Measurements from ENCODE around the gene PLXNA4. TPM values are rescaled to one million over a fixed set of nuclear protein-coding genes. Genes with fewer than 3 reads are reported as not detected.
A peak's percentile ranks its signal among the peaks of the same experiment; 100 is the strongest.
"Not testable (repeated sequence)": the region's sequence is repeated elsewhere in the genome, so short reads cannot be mapped to it uniquely, and the experiment has no call there.

Gene PLXNA4
- total and polyA plus RNA-seq, 3 experiments from 2014 or later: 0.02 to 0.05 TPM; not detected in 1

DNA sequence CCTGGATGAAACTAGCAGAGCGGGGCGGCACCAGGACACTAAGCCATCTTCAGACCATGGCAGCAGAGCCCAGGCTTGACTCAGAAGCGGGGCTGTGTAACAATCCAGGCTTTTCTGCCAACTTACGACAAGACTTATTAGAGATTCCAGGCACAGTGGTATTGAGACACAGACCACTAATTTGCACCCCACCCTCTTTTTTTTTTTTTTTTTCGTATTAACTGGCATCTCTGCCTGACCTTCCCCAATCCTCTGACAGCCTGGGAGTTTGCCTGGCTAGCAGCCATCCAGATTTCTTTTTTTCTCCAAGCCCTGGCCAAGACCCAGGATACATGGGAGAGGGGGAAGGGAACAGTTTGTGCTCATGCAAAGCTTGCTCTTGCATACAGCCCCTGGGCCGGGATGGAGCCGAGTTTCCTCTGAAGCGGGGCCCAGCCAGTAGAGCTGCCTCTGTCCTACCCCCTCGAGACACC is 182.4 kb downstream of the PLXNA4 start:
- DNase-seq: peak in 1 of 5 donors; percentile 4
- CTCF ChIA-PET: interaction anchor here (0.8 to 6.2 kb wide), 23 partner anchors 8 to 266 kb away, joined by 3 to 80 read pairs (median 4); partner anchors contain the start of gene PLXNA4
- Histone ChIP-seq H3K27me3 (ENCODE audit: insufficient read depth, low read length, poor library complexity, severe bottlenecking) (no peaks in the 10 kb centered on the region), H3K9me3 (ENCODE audit: low read length) (no peaks in the 10 kb centered on the region), H3K4me3 (ENCODE audit: low read length) (no peak overlapping the region), H3K4me1 (ENCODE audit: insufficient read depth, low read length) (no peaks in the 10 kb centered on the region), H3K27ac (ENCODE audit: low read depth, low read length) (no peak overlapping the region), H3K36me3 (ENCODE audit: insufficient read depth, low read length) (no peaks in the 10 kb centered on the region)
- Mint-ChIP-seq H3K27ac (no peak overlapping the region), H3K4me1 (peaks cover 4 to 8% (median 7%) of the 10 kb centered on the region in 3 donors), H3K36me3 (peaks cover 0 to 7% (median 0%) of the 10 kb centered on the region in 3 donors), H3K9me3 (peaks cover 0 to 4% (median 0%) of the 10 kb centered on the region in 5 donors), H3K4me3 (no peak overlapping the region), H3K27me3 (peaks cover 4 to 11% of the 10 kb centered on the region in 2 donors)
- POLR2A ChIA-PET: no interaction called here

DNA sequence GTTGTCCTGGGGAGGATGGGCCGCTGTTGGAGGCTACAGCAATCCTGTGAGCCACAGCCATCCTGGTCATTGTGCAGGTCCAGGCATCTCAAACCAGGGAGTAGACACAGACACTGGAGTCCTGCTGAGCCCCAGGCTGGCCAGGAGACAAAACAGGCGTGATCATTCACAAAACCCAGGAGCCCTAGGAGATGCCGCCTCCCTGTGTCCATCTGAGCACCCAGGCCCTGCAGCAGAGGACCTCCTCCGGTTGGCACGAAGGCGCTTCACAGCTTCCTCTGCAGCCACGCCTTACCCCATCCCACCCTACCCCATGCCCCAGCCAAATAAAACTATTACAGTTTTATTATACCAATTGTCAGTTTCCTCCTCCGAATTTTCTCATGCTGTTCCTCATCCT is 183.6 kb downstream of the PLXNA4 start:
- H3K27me3 Mint-ChIP-seq: peaks cover 4 to 11% of the 10 kb centered on the region in 2 donors
- peaks cover 4 to 8% (median 7%) of the 10 kb centered on the region in 3 donors for H3K4me1 Mint-ChIP-seq
- POLR2A ChIA-PET: no interaction called here

DNA sequence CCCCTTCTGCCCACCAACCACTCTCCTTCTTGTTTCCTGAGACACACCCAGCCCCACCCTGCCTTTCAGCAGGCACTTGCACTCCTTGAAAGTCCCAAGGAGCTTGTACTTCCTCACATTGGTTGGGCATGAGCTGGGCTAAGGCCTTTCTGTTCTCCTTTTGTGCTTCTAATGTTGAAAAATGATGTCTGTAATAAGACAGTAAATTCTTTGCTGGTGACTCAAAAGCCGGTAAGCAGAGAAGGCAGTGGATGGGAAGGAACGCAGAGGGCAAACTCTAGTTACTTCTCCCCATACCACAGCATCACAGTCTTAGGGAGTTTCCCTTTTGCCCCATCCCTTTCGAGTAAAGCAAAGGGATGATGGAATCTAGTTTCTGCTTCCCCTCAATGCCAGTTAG is 185.6 kb downstream of the PLXNA4 start:
- H3K27me3 Mint-ChIP-seq: peaks cover 4 to 11% of the 10 kb centered on the region in 2 donors
- peaks cover 0 to 4% (median 0%) of the 10 kb centered on the region in 5 donors for H3K9me3 Mint-ChIP-seq
- no peaks in the 10 kb centered on the region for H3K4me1 ChIP-seq (ENCODE audit: insufficient read depth, low read length)
- H3K4me1 Mint-ChIP-seq: peaks cover 4 to 8% (median 7%) of the 10 kb centered on the region in 3 donors
- no peaks in the 10 kb centered on the region for H3K9me3 ChIP-seq (ENCODE audit: low read length)
- no peak overlapping the region for H3K4me3 Mint-ChIP-seq
- DNase-seq: no peak
- CTCF ChIA-PET: interaction anchor here (2.2 kb wide), 1 partner anchor 190 kb away, joined by 7 read pairs; no protein-coding TSS in a partner anchor
- peaks cover 0 to 7% (median 0%) of the 10 kb centered on the region in 3 donors for H3K36me3 Mint-ChIP-seq
- H3K4me3 ChIP-seq (ENCODE audit: low read length): no peak overlapping the region
- no peak overlapping the region for H3K27ac ChIP-seq (ENCODE audit: low read depth, low read length)
- H3K36me3 ChIP-seq (ENCODE audit: insufficient read depth, low read length): no peaks in the 10 kb centered on the region
- POLR2A ChIA-PET: no interaction called here
- H3K27ac Mint-ChIP-seq: no peak overlapping the region
- H3K27me3 ChIP-seq (ENCODE audit: insufficient read depth, low read length, poor library complexity, severe bottlenecking): no peaks in the 10 kb centered on the region

More for the DNA sequence above, 183.6 kb downstream of the PLXNA4 start:
- Mint-ChIP-seq H3K4me3 (no peak overlapping the region), H3K9me3 (peaks cover 0 to 4% (median 0%) of the 10 kb centered on the region in 5 donors), H3K36me3 (peaks cover 0 to 7% (median 0%) of the 10 kb centered on the region in 3 donors), H3K27ac (peak overlapping the region in 1 of 8 donors; percentile 36)
- no peaks in the 10 kb centered on the region for H3K36me3 ChIP-seq (ENCODE audit: insufficient read depth, low read length)
- no peaks in the 10 kb centered on the region for H3K27me3 ChIP-seq (ENCODE audit: insufficient read depth, low read length, poor library complexity, severe bottlenecking)
- CTCF ChIA-PET: interaction anchor here (2.2 to 6.2 kb wide), 3 partner anchors 9 to 188 kb away, joined by 6 to 80 read pairs (median 9); no protein-coding TSS in a partner anchor
- no peaks in the 10 kb centered on the region for H3K9me3 ChIP-seq (ENCODE audit: low read length)
- no peak overlapping the region for H3K4me3 ChIP-seq (ENCODE audit: low read length)
- no peak overlapping the region for H3K27ac ChIP-seq (ENCODE audit: low read depth, low read length)
- H3K4me1 ChIP-seq (ENCODE audit: insufficient read depth, low read length): no peaks in the 10 kb centered on the region
- no peak for DNase-seq

DNA sequence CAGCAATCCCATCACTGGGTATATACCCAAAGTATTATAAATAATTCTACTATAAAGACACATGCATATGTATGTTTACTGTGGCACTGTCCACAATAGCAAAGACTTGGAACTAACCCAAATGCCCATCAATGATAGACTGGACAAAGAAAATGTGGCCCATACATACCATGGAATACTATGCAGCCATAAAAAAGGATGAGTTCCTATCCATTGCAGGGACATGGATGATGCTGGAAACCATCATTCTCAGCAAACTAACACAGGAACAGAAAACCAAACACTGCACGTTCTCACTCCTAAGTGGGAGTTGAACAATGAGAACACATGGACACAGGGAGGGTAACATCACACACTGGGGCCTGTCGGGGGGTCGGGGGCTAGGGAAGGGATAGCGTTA is 186.2 kb downstream of the PLXNA4 start:
- H3K4me1 ChIP-seq (ENCODE audit: insufficient read depth, low read length); H3K27me3 Mint-ChIP-seq; H3K4me1 Mint-ChIP-seq; H3K36me3 Mint-ChIP-seq; H3K27ac ChIP-seq (ENCODE audit: low read depth, low read length); H3K27me3 ChIP-seq (ENCODE audit: insufficient read depth, low read length, poor library complexity, severe bottlenecking); H3K4me3 ChIP-seq (ENCODE audit: low read length); H3K9me3 Mint-ChIP-seq; H3K9me3 ChIP-seq (ENCODE audit: low read length); H3K4me3 Mint-ChIP-seq; DNase-seq; POLR2A ChIA-PET; H3K36me3 ChIP-seq (ENCODE audit: insufficient read depth, low read length): not testable (repeated sequence)
- CTCF ChIA-PET: interaction anchor here (2.2 kb wide), 1 partner anchor 190 kb away, joined by 7 read pairs; no protein-coding TSS in a partner anchor
- peak overlapping the region in 1 of 8 donors; percentile 56 for H3K27ac Mint-ChIP-seq

DNA sequence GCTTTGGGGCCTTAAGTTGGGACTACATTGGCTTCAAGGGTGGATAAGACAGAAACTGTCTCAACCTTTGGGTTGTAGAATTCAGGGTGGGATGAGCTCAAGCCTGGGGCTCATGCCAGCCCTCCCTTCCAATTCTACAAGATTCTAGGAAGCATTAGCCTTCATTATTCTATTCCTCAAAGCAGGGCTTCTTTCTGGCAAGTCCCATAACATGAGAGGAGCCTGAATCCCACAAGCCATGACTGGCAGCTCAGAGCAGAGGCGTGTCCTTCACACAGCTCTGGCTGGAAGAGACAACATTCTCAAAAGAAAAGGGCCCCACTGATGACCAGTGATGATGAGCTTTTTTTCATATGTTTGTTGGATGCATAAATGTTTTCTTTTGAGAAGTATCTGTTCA is 187.6 kb downstream of the PLXNA4 start:
- no peak for DNase-seq
- H3K27me3 ChIP-seq (ENCODE audit: insufficient read depth, low read length, poor library complexity, severe bottlenecking): no peaks in the 10 kb centered on the region
- no peaks in the 10 kb centered on the region for H3K9me3 ChIP-seq (ENCODE audit: low read length)
- peaks cover 6 to 11% of the 10 kb centered on the region in 2 donors for H3K27me3 Mint-ChIP-seq
- no peak overlapping the region for H3K27ac ChIP-seq (ENCODE audit: low read depth, low read length)
- H3K4me3 ChIP-seq (ENCODE audit: low read length): no peak overlapping the region
- no peak overlapping the region for H3K27ac Mint-ChIP-seq
- ChIA-PET POLR2A (no interaction called here), CTCF (interaction anchor here (1.3 kb wide), 1 partner anchor 192 kb away, joined by 4 read pairs; no protein-coding TSS in a partner anchor)
- no peaks in the 10 kb centered on the region for H3K36me3 ChIP-seq (ENCODE audit: insufficient read depth, low read length)
- peaks cover 0 to 7% (median 0%) of the 10 kb centered on the region in 3 donors for H3K36me3 Mint-ChIP-seq
- H3K4me1 ChIP-seq (ENCODE audit: insufficient read depth, low read length): no peaks in the 10 kb centered on the region
- no peaks in the 10 kb centered on the region for H3K4me1 Mint-ChIP-seq
- no peak overlapping the region for H3K4me3 Mint-ChIP-seq
- H3K9me3 Mint-ChIP-seq: peaks cover 0 to 4% (median 0%) of the 10 kb centered on the region in 5 donors

DNA sequence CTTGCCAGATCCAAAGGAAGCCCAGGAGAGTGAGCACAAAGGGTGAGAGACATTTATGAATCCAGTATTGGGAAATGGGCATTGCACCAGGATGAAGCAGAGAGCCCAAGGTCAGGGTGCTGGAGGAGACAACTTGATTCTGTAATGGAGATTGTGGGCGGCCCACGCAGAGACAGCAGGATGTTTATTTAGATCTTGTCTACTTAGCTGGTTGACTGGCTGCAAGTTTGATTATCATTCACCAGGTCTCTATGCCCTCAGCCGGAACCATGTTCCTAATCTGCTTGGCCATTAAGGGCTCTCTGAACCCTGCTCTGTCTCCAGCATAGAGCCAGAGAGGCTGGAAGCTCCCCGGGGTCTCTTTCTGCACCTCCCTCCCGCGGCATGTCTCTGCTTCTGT is 188.7 kb downstream of the PLXNA4 start:
- CTCF ChIA-PET: interaction anchor here (1.2 kb wide), 1 partner anchor 191 kb away, joined by 3 read pairs; no protein-coding TSS in a partner anchor

DNA sequence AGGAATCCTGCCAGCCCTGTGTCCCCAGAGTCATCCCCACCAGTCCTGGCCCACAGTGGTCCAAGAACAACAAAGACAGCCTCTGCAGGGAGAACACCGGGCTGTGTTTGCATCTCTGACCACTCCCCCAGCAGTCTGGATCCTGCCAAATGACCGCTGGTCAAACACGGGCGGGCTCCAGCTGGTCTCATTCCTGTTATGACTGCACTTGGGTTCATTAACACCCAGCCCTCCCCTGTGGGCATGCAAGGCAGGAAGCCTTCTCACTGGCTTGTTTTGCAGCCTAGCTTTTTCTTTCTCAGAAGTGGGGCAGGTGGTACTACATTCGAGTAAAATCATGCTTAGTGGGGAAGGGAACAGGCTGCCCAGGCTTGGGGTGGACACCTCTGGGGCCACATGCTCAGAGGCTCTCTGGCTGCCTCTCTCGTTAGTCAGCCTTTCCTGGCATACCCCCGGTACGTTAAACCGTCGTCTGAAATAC is 190.0 kb downstream of the PLXNA4 start:
- H3K4me3 ChIP-seq (ENCODE audit: low read length): no peak overlapping the region
- CTCF ChIA-PET: interaction anchor here (0.7 kb wide), 1 partner anchor 8 kb away, joined by 3 read pairs; no protein-coding TSS in a partner anchor

More for the DNA sequence above, 188.7 kb downstream of the PLXNA4 start:
- H3K9me3 ChIP-seq (ENCODE audit: low read length): no peaks in the 10 kb centered on the region
- peaks cover 0 to 4% (median 0%) of the 10 kb centered on the region in 5 donors for H3K9me3 Mint-ChIP-seq
- H3K4me1 Mint-ChIP-seq: no peaks in the 10 kb centered on the region
- H3K4me1 ChIP-seq (ENCODE audit: insufficient read depth, low read length): no peaks in the 10 kb centered on the region
- no peak overlapping the region for H3K27ac ChIP-seq (ENCODE audit: low read depth, low read length)
- H3K27me3 ChIP-seq (ENCODE audit: insufficient read depth, low read length, poor library complexity, severe bottlenecking): no peaks in the 10 kb centered on the region
- H3K27ac Mint-ChIP-seq: no peak overlapping the region
- DNase-seq: no peak
- POLR2A ChIA-PET: no interaction called here
- H3K27me3 Mint-ChIP-seq: peaks cover 5 to 11% of the 10 kb centered on the region in 2 donors
- H3K4me3 ChIP-seq (ENCODE audit: low read length): no peak overlapping the region
- H3K4me3 Mint-ChIP-seq: no peak overlapping the region
- no peaks in the 10 kb centered on the region for H3K36me3 ChIP-seq (ENCODE audit: insufficient read depth, low read length)
- H3K36me3 Mint-ChIP-seq: peaks cover 0 to 7% (median 0%) of the 10 kb centered on the region in 3 donors

DNA sequence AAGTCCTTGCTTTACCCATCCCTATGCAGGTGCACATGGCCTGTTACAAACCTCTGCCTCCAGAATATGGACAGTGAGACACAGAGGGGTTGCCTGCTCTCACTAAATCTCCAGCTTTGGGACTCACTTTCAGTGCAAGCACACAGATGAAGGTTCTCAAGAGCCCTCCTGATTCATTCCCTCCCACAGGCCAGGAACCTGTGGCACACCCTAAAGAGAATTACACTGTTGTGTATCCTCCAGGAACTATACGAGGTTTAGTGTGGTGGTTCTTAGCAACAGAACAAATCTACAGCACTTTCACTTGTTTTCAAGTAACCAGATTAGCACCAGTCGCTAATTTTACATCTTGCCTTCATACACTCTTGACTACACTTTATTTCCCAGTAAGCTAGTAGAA is 192.3 kb downstream of the PLXNA4 start:
- H3K27me3 Mint-ChIP-seq: peaks cover 1 to 27% of the 10 kb centered on the region in 2 donors
- ChIA-PET POLR2A (no interaction called here), CTCF (no interaction called here)
- Histone ChIP-seq H3K27ac (ENCODE audit: low read depth, low read length) (no peak overlapping the region), H3K36me3 (ENCODE audit: insufficient read depth, low read length) (no peaks in the 10 kb centered on the region), H3K4me1 (ENCODE audit: insufficient read depth, low read length) (no peaks in the 10 kb centered on the region), H3K9me3 (ENCODE audit: low read length) (no peaks in the 10 kb centered on the region), H3K4me3 (ENCODE audit: low read length) (no peak overlapping the region), H3K27me3 (ENCODE audit: insufficient read depth, low read length, poor library complexity, severe bottlenecking) (no peaks in the 10 kb centered on the region)
- H3K36me3 Mint-ChIP-seq: no peaks in the 10 kb centered on the region
- DNase-seq: no peak
- H3K9me3 Mint-ChIP-seq: no peaks in the 10 kb centered on the region
- H3K27ac Mint-ChIP-seq: no peak overlapping the region
- H3K4me1 Mint-ChIP-seq: no peaks in the 10 kb centered on the region
- no peak overlapping the region for H3K4me3 Mint-ChIP-seq

More for the DNA sequence above, 190.0 kb downstream of the PLXNA4 start:
- Mint-ChIP-seq H3K27ac (no peak overlapping the region), H3K4me1 (no peaks in the 10 kb centered on the region), H3K27me3 (peaks cover 3 to 24% of the 10 kb centered on the region in 2 donors), H3K36me3 (peaks cover 0 to 7% (median 0%) of the 10 kb centered on the region in 3 donors), H3K9me3 (peaks cover 0 to 4% (median 0%) of the 10 kb centered on the region in 5 donors), H3K4me3 (no peak overlapping the region)
- H3K9me3 ChIP-seq (ENCODE audit: low read length): no peaks in the 10 kb centered on the region
- POLR2A ChIA-PET: no interaction called here
- no peaks in the 10 kb centered on the region for H3K4me1 ChIP-seq (ENCODE audit: insufficient read depth, low read length)
- no peak overlapping the region for H3K27ac ChIP-seq (ENCODE audit: low read depth, low read length)
- H3K27me3 ChIP-seq (ENCODE audit: insufficient read depth, low read length, poor library complexity, severe bottlenecking): no peaks in the 10 kb centered on the region
- DNase-seq: no peak
- no peaks in the 10 kb centered on the region for H3K36me3 ChIP-seq (ENCODE audit: insufficient read depth, low read length)

All from CD8-positive, alpha-beta memory T cell (primary cell).